Upper lobe of left lung (tissue), 6 donors: ENCODE measurements around the gene COL8A1. TPM values are rescaled to one million over a fixed set of nuclear protein-coding genes. Genes with fewer than 3 reads are reported as not detected.

Experiments used
- ATAC-seq, 2 donors: fragments of 200-7000 bp; cut with Tn5 transposase; one replicate each; pipeline ENCODE4 v1.9.1; 2022; ENCODE audit warnings: mild to moderate bottlenecking in 2 of 2, moderate library complexity in 2 of 2; ENCODE audit not compliant: low FRiP score in 2 of 2
- DNase-seq, 2 donors: peaks; one replicate each; pipeline ENCODE4 v3.0.0-alpha.2; 2019 to 2020
- H3K27ac ChIP-seq, 4 donors: fragments of 200-600 bp; sonication (generic); one replicate each; pipeline ENCODE4 v1.5.1; 2016 to 2019
- H3K27me3 ChIP-seq, 4 donors: fragments of 200-600 bp; sonication (generic); one replicate each; pipeline ENCODE4 v1.5.1; 2017 to 2019
- H3K36me3 ChIP-seq, 4 donors: fragments of 200-600 bp; sonication (generic); one replicate each; pipeline ENCODE4 v1.5.1; 2016 to 2019
- H3K4me1 ChIP-seq, 4 donors: fragments of 200-600 bp; sonication (generic); one replicate each; pipeline ENCODE4 v1.5.1; 2018 to 2019
- H3K4me3 ChIP-seq, 4 donors: fragments of 200-600 bp; sonication (generic); one replicate each; pipeline ENCODE4 v1.5.1; 2017 to 2019; ENCODE audit warnings: mild to moderate bottlenecking in 2 of 4, moderate library complexity in 1 of 4
- H3K9me3 ChIP-seq, 4 donors: fragments of 200-600 bp; sonication (generic); one replicate each; pipeline ENCODE4 v1.5.1; 2018 to 2019
- CTCF ChIP-seq, 6 experiments: fragments of 450-650 bp in 4 of 6; fragments of 200-600 bp in 2 of 6; sonication (generic) in 2 of 6; IDR thresholded peaks; one replicate each; pipeline ENCODE4 v1.5.1; 2016 to 2019; ENCODE audit warnings: antibody characterized with exemption in 6 of 6
- EP300 ChIP-seq, 4 donors: sonication (generic); formaldehyde crosslinking; IDR thresholded peaks; one replicate each; pipeline ENCODE4 v1.5.1; 2017; ENCODE audit warnings: antibody characterized with exemption in 4 of 4, control low read depth in 2 of 4
- POLR2A ChIP-seq, 4 donors: fragments of 450-650 bp; IDR thresholded peaks; one replicate each; pipeline ENCODE4 v1.5.1; 2016 to 2017; ENCODE audit warnings: antibody characterized with exemption in 4 of 4, mild to moderate bottlenecking in 2 of 4
- POLR2AphosphoS5 ChIP-seq, 2 donors: sonication (generic); formaldehyde crosslinking; IDR thresholded peaks; one replicate each; pipeline ENCODE4 v1.5.1; 2017; ENCODE audit warnings: antibody characterized with exemption in 2 of 2
- WGBS, 2 donors: methylation state at CpG; one replicate each; pipeline ENCODE4 v1.1.5; 2017 to 2018; 5-methylcytosine and 5-hydroxymethylcytosine counted together
- total RNA-seq, 6 donors: library from RNA; depleted of rRNA in 4 of 6; stranded (reverse); fragments of >200 nt in 4 of 6; gene quantifications; one replicate each; pipeline versions ENCODE4 v1.1.0 to v1.2.1, GENCODE V29; 2016 to 2021
- donor health status: DM: no; HTN: no; CAD: no; lungs with moderate emphysema.
- donor health status: DM: no; HTN: yes; CAD: no; lungs with severe emphysema.

COL8A1 gene
- total RNA-seq, 6 donors from 2014 or later = 22.0 to 209 (median 115) TPM

GRCh38 chr3:99702953-99703943 lies 64.9 kb downstream of the COL8A1 start:
- ATAC-seq = no peak
- H3K27ac ChIP-seq = peak overlapping the region in 2 of 4 donors; percentile 2 to 11
- peak in 1 of 2 donors; percentile 43 for DNase-seq
- H3K9me3 ChIP-seq = no peaks in the 10 kb centered on the region
- peaks cover 0 to 4% (median 0%) of the 10 kb centered on the region in 4 donors for H3K36me3 ChIP-seq
- H3K4me1 ChIP-seq = peaks cover 0 to 5% (median 2%) of the 10 kb centered on the region in 4 donors
- TF ChIP-seq EP300 (IDR thresholded peaks at IDR 0.05) (no peak), CTCF (IDR thresholded peaks at IDR 0.05) (no peak), POLR2AphosphoS5 (IDR thresholded peaks at IDR 0.05) (no peak), POLR2A (IDR thresholded peaks at IDR 0.05) (no peak)
- H3K27me3 ChIP-seq = no peaks in the 10 kb centered on the region
- no peak overlapping the region for H3K4me3 ChIP-seq
- 70 to 75% methylated on average over 7 of the region's 7 CpGs for WGBS, 2 donors

GRCh38 chr3:99704417-99704816 lies 66.0 kb downstream of the COL8A1 start:
- Histone ChIP-seq H3K27ac (no peak overlapping the region), H3K36me3 (peaks cover 0 to 4% (median 0%) of the 10 kb centered on the region in 4 donors), H3K4me3 (no peak overlapping the region), H3K9me3 (no peaks in the 10 kb centered on the region), H3K4me1 (peaks cover 0 to 5% (median 2%) of the 10 kb centered on the region in 4 donors), H3K27me3 (no peaks in the 10 kb centered on the region)
- DNase-seq (no peak), ATAC-seq (no peak)
- 45 to 55% methylated on average over 2 of the region's 2 CpGs for WGBS, 2 donors
- TF ChIP-seq CTCF (IDR thresholded peaks at IDR 0.05) (no peak), EP300 (IDR thresholded peaks at IDR 0.05) (no peak), POLR2A (IDR thresholded peaks at IDR 0.05) (no peak), POLR2AphosphoS5 (IDR thresholded peaks at IDR 0.05) (no peak)

GRCh38 chr3:99706410-99706809 lies 68.0 kb downstream of the COL8A1 start:
- 45 to 76% methylated on average over 1 of the region's 1 CpG for WGBS, 2 donors
- no peak overlapping the region for H3K4me3 ChIP-seq
- ATAC-seq = no peak

GRCh38 chr3:99708207-99708745 lies 69.9 kb downstream of the COL8A1 start:
- Histone ChIP-seq H3K4me3 (no peak overlapping the region), H3K36me3 (no peaks in the 10 kb centered on the region), H3K27me3 (no peaks in the 10 kb centered on the region), H3K9me3 (no peaks in the 10 kb centered on the region), H3K4me1 (peaks cover 0 to under 1% (median under 1%) of the 10 kb centered on the region in 4 donors), H3K27ac (peak overlapping the region in 1 of 4 donors; percentile 49)
- ATAC-seq (peak; percentile 40 to 65), DNase-seq (no peak)
- TF ChIP-seq CTCF (IDR thresholded peaks at IDR 0.05) = no peak
- TF ChIP-seq EP300 (IDR thresholded peaks at IDR 0.05) = no peak
- TF ChIP-seq POLR2A (IDR thresholded peaks at IDR 0.05) = no peak
- TF ChIP-seq POLR2AphosphoS5 (IDR thresholded peaks at IDR 0.05) = no peak
- WGBS, 2 donors = 71 to 73% methylated on average over 4 of the region's 4 CpGs

More at GRCh38 chr3:99706410-99706809, 68.0 kb downstream of the COL8A1 start:
- Histone ChIP-seq H3K9me3 (no peaks in the 10 kb centered on the region), H3K27me3 (no peaks in the 10 kb centered on the region), H3K36me3 (no peaks in the 10 kb centered on the region), H3K4me1 (peaks cover 0 to 5% (median 2%) of the 10 kb centered on the region in 4 donors), H3K27ac (no peak overlapping the region)
- DNase-seq = no peak
- TF ChIP-seq CTCF (IDR thresholded peaks at IDR 0.05) (no peak), EP300 (IDR thresholded peaks at IDR 0.05) (no peak), POLR2A (IDR thresholded peaks at IDR 0.05) (no peak), POLR2AphosphoS5 (IDR thresholded peaks at IDR 0.05) (no peak)
